Measurements from ENCODE around the gene MED13. TPM values are rescaled to one million over a fixed set of nuclear protein-coding genes. Genes with fewer than 3 reads are reported as not detected.
"Not testable (repeated sequence)": the region's sequence is repeated elsewhere in the genome, so short reads cannot be mapped to it uniquely, and the experiment has no call there.

Gene MED13
- total and polyA plus RNA-seq, 2 donors (not counting 1 experiment from before 2014, with no cell fraction given), result 36.2 to 47.1 TPM

- DNase-seq (ENCODE audit: low read depth in 2 of 2), result no peak
- Histone ChIP-seq H3K4me1 (ENCODE audit: control insufficient read depth, extremely low read depth, insufficient read depth, low read length) (no peaks in the 10 kb centered on the region), H3K9me3 (ENCODE audit: control insufficient read depth, insufficient read depth, low read depth, low read length) (no peaks in the 10 kb centered on the region), H3K36me3 (ENCODE audit: control insufficient read depth, insufficient read depth, low read length) (peaks cover 3% of the 10 kb centered on the region), H3K4me2 (ENCODE audit: extremely low read depth, insufficient read depth, low read length) (no peak overlapping the region), H3K79me2 (ENCODE audit: control insufficient read depth, insufficient read depth, low read length) (no peaks in the 10 kb centered on the region), H3K27ac (ENCODE audit: insufficient read depth, low read length) (no peak overlapping the region), H2AFZ (ENCODE audit: low read length) (no peak overlapping the region), H3K4me3 (replicated peaks in 1 of 4; ENCODE audit: control extremely low read depth in 1 of 4, insufficient read depth in 1 of 4, low read depth in 3 of 4, low read length in 4 of 4) (no peak overlapping the region), H3K27me3 (ENCODE audit: control insufficient read depth, insufficient read depth, low read length) (no peaks in the 10 kb centered on the region), H3K9ac (ENCODE audit: insufficient read depth, low read length) (no peak overlapping the region), H4K20me1 (ENCODE audit: control insufficient read depth, extremely low read depth, insufficient read depth, low read length) (no peaks in the 10 kb centered on the region)
- TF ChIP-seq EZH2 (IDR thresholded peaks at IDR 0.05; ENCODE audit: low read length, missing control alignments) (no peak), CTCF (conservative IDR thresholded peaks at IDR 0.05 in 1 of 2, IDR thresholded peaks at IDR 0.05 in 1 of 2; ENCODE audit: low read depth in 1 of 2, low read length in 2 of 2) (no peak)
Observed at GRCh38 chr17:61903251-61903650, 161.8 kb downstream of the MED13 start.

GRCh38 chr17:61897548-61898180 is 167.4 kb downstream of the MED13 start:
- H3K79me2 ChIP-seq (ENCODE audit: control insufficient read depth, insufficient read depth, low read length), result no peaks in the 10 kb centered on the region
- no peaks in the 10 kb centered on the region for H3K36me3 ChIP-seq (ENCODE audit: control insufficient read depth, insufficient read depth, low read length)
- no peak overlapping the region for H3K9ac ChIP-seq (ENCODE audit: insufficient read depth, low read length)
- H3K4me1 ChIP-seq (ENCODE audit: control insufficient read depth, extremely low read depth, insufficient read depth, low read length), result no peaks in the 10 kb centered on the region
- no peak overlapping the region for H3K4me3 ChIP-seq (replicated peaks in 1 of 4; ENCODE audit: control extremely low read depth in 1 of 4, insufficient read depth in 1 of 4, low read depth in 3 of 4, low read length in 4 of 4)
- DNase-seq (ENCODE audit: low read depth in 2 of 2), result no peak
- no peaks in the 10 kb centered on the region for H3K9me3 ChIP-seq (ENCODE audit: control insufficient read depth, insufficient read depth, low read depth, low read length)
- no peaks in the 10 kb centered on the region for H4K20me1 ChIP-seq (ENCODE audit: control insufficient read depth, extremely low read depth, insufficient read depth, low read length)
- H3K4me2 ChIP-seq (ENCODE audit: extremely low read depth, insufficient read depth, low read length), result no peak overlapping the region
- H3K27me3 ChIP-seq (ENCODE audit: control insufficient read depth, insufficient read depth, low read length), result no peaks in the 10 kb centered on the region
- H3K27ac ChIP-seq (ENCODE audit: insufficient read depth, low read length), result no peak overlapping the region
- H2AFZ ChIP-seq (ENCODE audit: low read length), result no peak overlapping the region
- TF ChIP-seq CTCF (conservative IDR thresholded peaks at IDR 0.05 in 1 of 2, IDR thresholded peaks at IDR 0.05 in 1 of 2; ENCODE audit: low read depth in 1 of 2, low read length in 2 of 2) (no peak), EZH2 (IDR thresholded peaks at IDR 0.05; ENCODE audit: low read length, missing control alignments) (no peak)

GRCh38 chr17:61895391-61895790 is 169.7 kb downstream of the MED13 start:
- H2AFZ ChIP-seq (ENCODE audit: low read length), result no peak overlapping the region
- H3K4me2 ChIP-seq (ENCODE audit: extremely low read depth, insufficient read depth, low read length), result no peak overlapping the region
- H3K4me3 ChIP-seq (replicated peaks in 1 of 4; ENCODE audit: control extremely low read depth in 1 of 4, insufficient read depth in 1 of 4, low read depth in 3 of 4, low read length in 4 of 4), result no peak overlapping the region
- H3K79me2 ChIP-seq (ENCODE audit: control insufficient read depth, insufficient read depth, low read length), result no peaks in the 10 kb centered on the region
- DNase-seq (ENCODE audit: low read depth in 2 of 2), result no peak
- TF ChIP-seq EZH2 (IDR thresholded peaks at IDR 0.05; ENCODE audit: low read length, missing control alignments) (no peak), CTCF (conservative IDR thresholded peaks at IDR 0.05 in 1 of 2, IDR thresholded peaks at IDR 0.05 in 1 of 2; ENCODE audit: low read depth in 1 of 2, low read length in 2 of 2) (no peak)
- H3K27ac ChIP-seq (ENCODE audit: insufficient read depth, low read length), result no peak overlapping the region
- H3K4me1 ChIP-seq (ENCODE audit: control insufficient read depth, extremely low read depth, insufficient read depth, low read length), result no peaks in the 10 kb centered on the region
- H3K9ac ChIP-seq (ENCODE audit: insufficient read depth, low read length), result no peak overlapping the region
- no peaks in the 10 kb centered on the region for H3K9me3 ChIP-seq (ENCODE audit: control insufficient read depth, insufficient read depth, low read depth, low read length)
- no peaks in the 10 kb centered on the region for H3K27me3 ChIP-seq (ENCODE audit: control insufficient read depth, insufficient read depth, low read length)
- no peaks in the 10 kb centered on the region for H4K20me1 ChIP-seq (ENCODE audit: control insufficient read depth, extremely low read depth, insufficient read depth, low read length)
- H3K36me3 ChIP-seq (ENCODE audit: control insufficient read depth, insufficient read depth, low read length), result no peaks in the 10 kb centered on the region

- DNase-seq (ENCODE audit: low read depth in 2 of 2); H3K36me3 ChIP-seq (ENCODE audit: control insufficient read depth, insufficient read depth, low read length); H3K27ac ChIP-seq (ENCODE audit: insufficient read depth, low read length); H2AFZ ChIP-seq (ENCODE audit: low read length); H3K9ac ChIP-seq (ENCODE audit: insufficient read depth, low read length); H3K4me1 ChIP-seq (ENCODE audit: control insufficient read depth, extremely low read depth, insufficient read depth, low read length); H3K4me2 ChIP-seq (ENCODE audit: extremely low read depth, insufficient read depth, low read length); H3K4me3 ChIP-seq (replicated peaks in 1 of 4; ENCODE audit: control extremely low read depth in 1 of 4, insufficient read depth in 1 of 4, low read depth in 3 of 4, low read length in 4 of 4); H3K9me3 ChIP-seq (ENCODE audit: control insufficient read depth, insufficient read depth, low read depth, low read length); H4K20me1 ChIP-seq (ENCODE audit: control insufficient read depth, extremely low read depth, insufficient read depth, low read length); H3K79me2 ChIP-seq (ENCODE audit: control insufficient read depth, insufficient read depth, low read length); H3K27me3 ChIP-seq (ENCODE audit: control insufficient read depth, insufficient read depth, low read length): not testable (repeated sequence)
Observed at GRCh38 chr17:61894310-61894709, 170.8 kb downstream of the MED13 start.

All from fibroblast of lung (primary cell).